ENCODE data around the gene BRI3. TPM values are rescaled to one million over a fixed set of nuclear protein-coding genes. Genes with fewer than 3 reads are reported as not detected.

BRI3 gene
- total and polyA plus RNA-seq, 2 of the 13 experiments (the other 11 are each of a cell fraction or from before 2014, with no cell fraction given): 54.0 to 103 TPM

DNA sequence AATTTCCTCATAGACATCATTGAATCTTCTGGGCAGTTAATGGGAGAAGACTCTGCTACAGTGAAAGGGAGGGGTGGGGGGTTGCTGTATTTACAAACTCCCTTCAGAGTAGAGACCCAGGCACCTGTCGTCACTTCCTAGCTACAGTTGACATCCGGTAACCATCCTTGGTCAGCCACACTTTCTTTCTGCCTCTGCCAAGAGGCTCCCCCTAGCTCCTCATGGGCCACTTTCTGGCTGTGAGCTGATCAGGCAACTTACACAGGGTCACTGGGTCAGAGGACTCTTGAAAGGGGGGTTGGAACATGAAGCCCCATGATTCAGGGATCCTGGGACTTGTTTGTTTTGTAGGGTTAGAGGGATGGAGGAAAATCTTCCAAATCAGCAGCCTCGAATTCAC, 30.7 kb upstream of the BRI3 start (continued):
- TF ChIP-seq, protein P1, sequence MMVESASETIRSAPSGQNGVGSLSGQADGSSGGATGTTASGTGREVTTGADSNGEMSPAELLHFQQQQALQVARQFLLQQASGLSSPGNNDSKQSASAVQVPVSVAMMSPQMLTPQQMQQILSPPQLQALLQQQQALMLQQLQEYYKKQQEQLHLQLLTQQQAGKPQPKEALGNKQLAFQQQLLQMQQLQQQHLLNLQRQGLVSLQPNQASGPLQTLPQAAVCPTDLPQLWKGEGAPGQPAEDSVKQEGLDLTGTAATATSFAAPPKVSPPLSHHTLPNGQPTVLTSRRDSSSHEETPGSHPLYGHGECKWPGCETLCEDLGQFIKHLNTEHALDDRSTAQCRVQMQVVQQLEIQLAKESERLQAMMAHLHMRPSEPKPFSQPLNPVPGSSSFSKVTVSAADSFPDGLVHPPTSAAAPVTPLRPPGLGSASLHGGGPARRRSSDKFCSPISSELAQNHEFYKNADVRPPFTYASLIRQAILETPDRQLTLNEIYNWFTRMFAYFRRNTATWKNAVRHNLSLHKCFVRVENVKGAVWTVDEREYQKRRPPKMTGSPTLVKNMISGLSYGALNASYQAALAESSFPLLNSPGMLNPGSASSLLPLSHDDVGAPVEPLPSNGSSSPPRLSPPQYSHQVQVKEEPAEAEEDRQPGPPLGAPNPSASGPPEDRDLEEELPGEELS (CRISPR knock-in tag; IDR thresholded peaks at IDR 0.05): peak; percentile 38; the same call in 1 of the 2 replicates
- TF ChIP-seq ZNF775 (CRISPR knock-in tag; IDR thresholded peaks at IDR 0.05; ENCODE audit: borderline replicate concordance): no peak
- TF ChIP-seq, protein P2, sequence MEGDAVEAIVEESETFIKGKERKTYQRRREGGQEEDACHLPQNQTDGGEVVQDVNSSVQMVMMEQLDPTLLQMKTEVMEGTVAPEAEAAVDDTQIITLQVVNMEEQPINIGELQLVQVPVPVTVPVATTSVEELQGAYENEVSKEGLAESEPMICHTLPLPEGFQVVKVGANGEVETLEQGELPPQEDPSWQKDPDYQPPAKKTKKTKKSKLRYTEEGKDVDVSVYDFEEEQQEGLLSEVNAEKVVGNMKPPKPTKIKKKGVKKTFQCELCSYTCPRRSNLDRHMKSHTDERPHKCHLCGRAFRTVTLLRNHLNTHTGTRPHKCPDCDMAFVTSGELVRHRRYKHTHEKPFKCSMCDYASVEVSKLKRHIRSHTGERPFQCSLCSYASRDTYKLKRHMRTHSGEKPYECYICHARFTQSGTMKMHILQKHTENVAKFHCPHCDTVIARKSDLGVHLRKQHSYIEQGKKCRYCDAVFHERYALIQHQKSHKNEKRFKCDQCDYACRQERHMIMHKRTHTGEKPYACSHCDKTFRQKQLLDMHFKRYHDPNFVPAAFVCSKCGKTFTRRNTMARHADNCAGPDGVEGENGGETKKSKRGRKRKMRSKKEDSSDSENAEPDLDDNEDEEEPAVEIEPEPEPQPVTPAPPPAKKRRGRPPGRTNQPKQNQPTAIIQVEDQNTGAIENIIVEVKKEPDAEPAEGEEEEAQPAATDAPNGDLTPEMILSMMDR (CRISPR knock-in tag; IDR thresholded peaks at IDR 0.05): peak; percentile 35
- TF ChIP-seq, protein P3, sequence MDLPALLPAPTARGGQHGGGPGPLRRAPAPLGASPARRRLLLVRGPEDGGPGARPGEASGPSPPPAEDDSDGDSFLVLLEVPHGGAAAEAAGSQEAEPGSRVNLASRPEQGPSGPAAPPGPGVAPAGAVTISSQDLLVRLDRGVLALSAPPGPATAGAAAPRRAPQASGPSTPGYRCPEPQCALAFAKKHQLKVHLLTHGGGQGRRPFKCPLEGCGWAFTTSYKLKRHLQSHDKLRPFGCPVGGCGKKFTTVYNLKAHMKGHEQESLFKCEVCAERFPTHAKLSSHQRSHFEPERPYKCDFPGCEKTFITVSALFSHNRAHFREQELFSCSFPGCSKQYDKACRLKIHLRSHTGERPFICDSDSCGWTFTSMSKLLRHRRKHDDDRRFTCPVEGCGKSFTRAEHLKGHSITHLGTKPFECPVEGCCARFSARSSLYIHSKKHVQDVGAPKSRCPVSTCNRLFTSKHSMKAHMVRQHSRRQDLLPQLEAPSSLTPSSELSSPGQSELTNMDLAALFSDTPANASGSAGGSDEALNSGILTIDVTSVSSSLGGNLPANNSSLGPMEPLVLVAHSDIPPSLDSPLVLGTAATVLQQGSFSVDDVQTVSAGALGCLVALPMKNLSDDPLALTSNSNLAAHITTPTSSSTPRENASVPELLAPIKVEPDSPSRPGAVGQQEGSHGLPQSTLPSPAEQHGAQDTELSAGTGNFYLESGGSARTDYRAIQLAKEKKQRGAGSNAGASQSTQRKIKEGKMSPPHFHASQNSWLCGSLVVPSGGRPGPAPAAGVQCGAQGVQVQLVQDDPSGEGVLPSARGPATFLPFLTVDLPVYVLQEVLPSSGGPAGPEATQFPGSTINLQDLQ (CRISPR knock-in tag; IDR thresholded peaks at IDR 0.05): no peak
- no peak for TF ChIP-seq CREB1 (IDR thresholded peaks at IDR 0.05)
- TF ChIP-seq CREB1 (CRISPR knock-in tag; IDR thresholded peaks at IDR 0.05): peak; percentile 73
- TF ChIP-seq ZNF3 (CRISPR knock-in tag; IDR thresholded peaks at IDR 0.05): no peak
- TF ChIP-seq ZNF788 (CRISPR knock-in tag; IDR thresholded peaks at IDR 0.05; ENCODE audit: borderline replicate concordance): no peak
- TF ChIP-seq CBX1 (IDR thresholded peaks at IDR 0.05; ENCODE audit: low read depth): no peak
- peak; percentile 56 for TF ChIP-seq SAP130 (CRISPR knock-in tag; IDR thresholded peaks at IDR 0.05; ENCODE audit: low read depth)
- TF ChIP-seq, protein P4, sequence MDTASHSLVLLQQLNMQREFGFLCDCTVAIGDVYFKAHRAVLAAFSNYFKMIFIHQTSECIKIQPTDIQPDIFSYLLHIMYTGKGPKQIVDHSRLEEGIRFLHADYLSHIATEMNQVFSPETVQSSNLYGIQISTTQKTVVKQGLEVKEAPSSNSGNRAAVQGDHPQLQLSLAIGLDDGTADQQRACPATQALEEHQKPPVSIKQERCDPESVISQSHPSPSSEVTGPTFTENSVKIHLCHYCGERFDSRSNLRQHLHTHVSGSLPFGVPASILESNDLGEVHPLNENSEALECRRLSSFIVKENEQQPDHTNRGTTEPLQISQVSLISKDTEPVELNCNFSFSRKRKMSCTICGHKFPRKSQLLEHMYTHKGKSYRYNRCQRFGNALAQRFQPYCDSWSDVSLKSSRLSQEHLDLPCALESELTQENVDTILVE (CRISPR knock-in tag; IDR thresholded peaks at IDR 0.05): 0 out of 2 replicates have a peak, but pooled peaks have one; percentile 7
- TF ChIP-seq, protein P5, sequence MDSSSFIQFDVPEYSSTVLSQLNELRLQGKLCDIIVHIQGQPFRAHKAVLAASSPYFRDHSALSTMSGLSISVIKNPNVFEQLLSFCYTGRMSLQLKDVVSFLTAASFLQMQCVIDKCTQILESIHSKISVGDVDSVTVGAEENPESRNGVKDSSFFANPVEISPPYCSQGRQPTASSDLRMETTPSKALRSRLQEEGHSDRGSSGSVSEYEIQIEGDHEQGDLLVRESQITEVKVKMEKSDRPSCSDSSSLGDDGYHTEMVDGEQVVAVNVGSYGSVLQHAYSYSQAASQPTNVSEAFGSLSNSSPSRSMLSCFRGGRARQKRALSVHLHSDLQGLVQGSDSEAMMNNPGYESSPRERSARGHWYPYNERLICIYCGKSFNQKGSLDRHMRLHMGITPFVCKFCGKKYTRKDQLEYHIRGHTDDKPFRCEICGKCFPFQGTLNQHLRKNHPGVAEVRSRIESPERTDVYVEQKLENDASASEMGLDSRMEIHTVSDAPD (CRISPR knock-in tag; IDR thresholded peaks at IDR 0.05): no peak
- TF ChIP-seq RORA (CRISPR knock-in tag; IDR thresholded peaks at IDR 0.05): no peak
- TF ChIP-seq, protein P6, sequence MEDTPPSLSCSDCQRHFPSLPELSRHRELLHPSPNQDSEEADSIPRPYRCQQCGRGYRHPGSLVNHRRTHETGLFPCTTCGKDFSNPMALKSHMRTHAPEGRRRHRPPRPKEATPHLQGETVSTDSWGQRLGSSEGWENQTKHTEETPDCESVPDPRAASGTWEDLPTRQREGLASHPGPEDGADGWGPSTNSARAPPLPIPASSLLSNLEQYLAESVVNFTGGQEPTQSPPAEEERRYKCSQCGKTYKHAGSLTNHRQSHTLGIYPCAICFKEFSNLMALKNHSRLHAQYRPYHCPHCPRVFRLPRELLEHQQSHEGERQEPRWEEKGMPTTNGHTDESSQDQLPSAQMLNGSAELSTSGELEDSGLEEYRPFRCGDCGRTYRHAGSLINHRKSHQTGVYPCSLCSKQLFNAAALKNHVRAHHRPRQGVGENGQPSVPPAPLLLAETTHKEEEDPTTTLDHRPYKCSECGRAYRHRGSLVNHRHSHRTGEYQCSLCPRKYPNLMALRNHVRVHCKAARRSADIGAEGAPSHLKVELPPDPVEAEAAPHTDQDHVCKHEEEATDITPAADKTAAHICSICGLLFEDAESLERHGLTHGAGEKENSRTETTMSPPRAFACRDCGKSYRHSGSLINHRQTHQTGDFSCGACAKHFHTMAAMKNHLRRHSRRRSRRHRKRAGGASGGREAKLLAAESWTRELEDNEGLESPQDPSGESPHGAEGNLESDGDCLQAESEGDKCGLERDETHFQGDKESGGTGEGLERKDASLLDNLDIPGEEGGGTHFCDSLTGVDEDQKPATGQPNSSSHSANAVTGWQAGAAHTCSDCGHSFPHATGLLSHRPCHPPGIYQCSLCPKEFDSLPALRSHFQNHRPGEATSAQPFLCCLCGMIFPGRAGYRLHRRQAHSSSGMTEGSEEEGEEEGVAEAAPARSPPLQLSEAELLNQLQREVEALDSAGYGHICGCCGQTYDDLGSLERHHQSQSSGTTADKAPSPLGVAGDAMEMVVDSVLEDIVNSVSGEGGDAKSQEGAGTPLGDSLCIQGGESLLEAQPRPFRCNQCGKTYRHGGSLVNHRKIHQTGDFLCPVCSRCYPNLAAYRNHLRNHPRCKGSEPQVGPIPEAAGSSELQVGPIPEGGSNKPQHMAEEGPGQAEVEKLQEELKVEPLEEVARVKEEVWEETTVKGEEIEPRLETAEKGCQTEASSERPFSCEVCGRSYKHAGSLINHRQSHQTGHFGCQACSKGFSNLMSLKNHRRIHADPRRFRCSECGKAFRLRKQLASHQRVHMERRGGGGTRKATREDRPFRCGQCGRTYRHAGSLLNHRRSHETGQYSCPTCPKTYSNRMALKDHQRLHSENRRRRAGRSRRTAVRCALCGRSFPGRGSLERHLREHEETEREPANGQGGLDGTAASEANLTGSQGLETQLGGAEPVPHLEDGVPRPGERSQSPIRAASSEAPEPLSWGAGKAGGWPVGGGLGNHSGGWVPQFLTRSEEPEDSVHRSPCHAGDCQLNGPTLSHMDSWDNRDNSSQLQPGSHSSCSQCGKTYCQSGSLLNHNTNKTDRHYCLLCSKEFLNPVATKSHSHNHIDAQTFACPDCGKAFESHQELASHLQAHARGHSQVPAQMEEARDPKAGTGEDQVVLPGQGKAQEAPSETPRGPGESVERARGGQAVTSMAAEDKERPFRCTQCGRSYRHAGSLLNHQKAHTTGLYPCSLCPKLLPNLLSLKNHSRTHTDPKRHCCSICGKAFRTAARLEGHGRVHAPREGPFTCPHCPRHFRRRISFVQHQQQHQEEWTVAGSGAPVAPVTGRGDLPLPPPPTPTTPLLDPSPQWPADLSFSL (CRISPR knock-in tag; IDR thresholded peaks at IDR 0.05): no peak
- TF ChIP-seq GATAD1 (CRISPR knock-in tag; IDR thresholded peaks at IDR 0.05): peak; percentile 47; the same call in 1 of the 2 replicates
